Left ventricle myocardium inferior (tissue), 1 donor: ENCODE measurements around the gene MAPKBP1. TPM values are rescaled to one million over a fixed set of nuclear protein-coding genes. Genes with fewer than 3 reads are reported as not detected.

Experiments
- DNase-seq: peaks from one replicate; pipeline ENCODE4 v3.0.0-alpha.2; 2020
- H3K27ac ChIP-seq: fragments of 200-600 bp; replicated peaks from 2 replicates; pipeline ENCODE4 v1.8.0; 2021
- H3K27me3 ChIP-seq: fragments of 200-600 bp; 2 replicates; pipeline ENCODE4 v1.8.0; 2021; ENCODE audit warnings: low read depth
- H3K36me3 ChIP-seq: fragments of 200-600 bp; 2 replicates; pipeline ENCODE4 v1.8.0; 2021
- H3K4me1 ChIP-seq: fragments of 200-600 bp; 2 replicates; pipeline ENCODE4 v1.8.0; 2021
- H3K4me3 ChIP-seq: fragments of 200-600 bp; 2 replicates; pipeline ENCODE4 v1.8.0; 2021; ENCODE audit warnings: mild to moderate bottlenecking, moderate library complexity
- H3K9me3 ChIP-seq: fragments of 200-600 bp; replicated peaks from 2 replicates; pipeline ENCODE4 v1.8.0; 2021
- intact Hi-C: fragments of 100-400 bp; cut with micrococcal nuclease; formaldehyde crosslinking; loops from one replicate; pipeline ENCODE4 v1.11.0; 2022
- total RNA-seq: library from RNA; stranded (reverse); fragmentation: NEBNext Ultra II Directional; extraction: Animal tissue kit (Norgen Biotek cat#: 25700); gene quantifications from one replicate; pipeline ENCODE4 v1.2.1, GENCODE V29; 2021
- TF ChIP-seq, protein P1 (sequence below): fragments of 200-600 bp; IDR thresholded peaks from 2 replicates; pipeline ENCODE4 v1.8.0; 2021; ENCODE audit warnings: antibody characterized with exemption, mild to moderate bottlenecking, borderline replicate concordance
- donor health status: DM: no; HTN: yes; CAD: no; lungs with severe emphysema.

Gene MAPKBP1
- total RNA-seq, 1 donor from 2014 or later, result 13.6 TPM

DNA sequence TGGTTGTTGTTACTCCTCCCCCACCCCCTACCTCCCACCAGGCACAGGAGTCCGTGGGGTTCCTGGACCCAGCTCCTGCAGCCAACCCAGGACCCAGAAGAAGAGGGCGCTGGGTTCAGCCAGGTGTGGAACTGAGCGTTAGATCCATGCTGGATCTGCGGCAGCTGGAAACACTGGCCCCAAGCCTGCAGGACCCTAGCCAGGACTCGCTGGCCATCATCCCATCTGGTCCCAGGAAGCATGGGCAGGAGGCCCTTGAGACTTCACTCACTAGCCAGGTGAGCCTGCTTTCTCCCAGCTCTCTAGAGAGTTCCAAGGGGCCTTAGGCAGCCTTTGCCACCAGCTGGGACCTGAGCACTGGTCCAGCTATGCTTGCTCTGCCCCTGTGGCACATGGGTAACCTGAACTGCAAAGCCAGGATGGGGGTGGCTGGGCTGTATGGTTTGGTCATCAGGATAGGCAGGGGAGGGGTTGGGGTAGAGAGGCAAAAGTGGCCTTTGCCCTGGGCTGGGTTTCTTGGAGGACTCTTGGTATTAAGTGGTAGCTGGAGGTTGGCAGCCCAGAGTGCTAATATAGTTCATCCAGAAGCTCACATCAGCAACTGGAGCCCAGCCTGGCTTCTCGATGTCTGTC, 46.6 kb downstream of the MAPKBP1 start:
- TF ChIP-seq, protein P1, sequence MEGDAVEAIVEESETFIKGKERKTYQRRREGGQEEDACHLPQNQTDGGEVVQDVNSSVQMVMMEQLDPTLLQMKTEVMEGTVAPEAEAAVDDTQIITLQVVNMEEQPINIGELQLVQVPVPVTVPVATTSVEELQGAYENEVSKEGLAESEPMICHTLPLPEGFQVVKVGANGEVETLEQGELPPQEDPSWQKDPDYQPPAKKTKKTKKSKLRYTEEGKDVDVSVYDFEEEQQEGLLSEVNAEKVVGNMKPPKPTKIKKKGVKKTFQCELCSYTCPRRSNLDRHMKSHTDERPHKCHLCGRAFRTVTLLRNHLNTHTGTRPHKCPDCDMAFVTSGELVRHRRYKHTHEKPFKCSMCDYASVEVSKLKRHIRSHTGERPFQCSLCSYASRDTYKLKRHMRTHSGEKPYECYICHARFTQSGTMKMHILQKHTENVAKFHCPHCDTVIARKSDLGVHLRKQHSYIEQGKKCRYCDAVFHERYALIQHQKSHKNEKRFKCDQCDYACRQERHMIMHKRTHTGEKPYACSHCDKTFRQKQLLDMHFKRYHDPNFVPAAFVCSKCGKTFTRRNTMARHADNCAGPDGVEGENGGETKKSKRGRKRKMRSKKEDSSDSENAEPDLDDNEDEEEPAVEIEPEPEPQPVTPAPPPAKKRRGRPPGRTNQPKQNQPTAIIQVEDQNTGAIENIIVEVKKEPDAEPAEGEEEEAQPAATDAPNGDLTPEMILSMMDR, result no peak
- Histone ChIP-seq H3K27ac (no peak overlapping the region), H3K27me3 (no peaks in the 10 kb centered on the region), H3K9me3 (no peaks in the 10 kb centered on the region), H3K4me3 (no peak overlapping the region), H3K4me1 (no peaks in the 10 kb centered on the region), H3K36me3 (peaks cover 86% of the 10 kb centered on the region)
- intact Hi-C loops, result no loop called here
- DNase-seq, result no peak

- intact Hi-C loops, result no loop called here
- no peak for DNase-seq
- TF ChIP-seq, protein P1, result no peak
- Histone ChIP-seq H3K9me3 (no peaks in the 10 kb centered on the region), H3K27ac (no peak overlapping the region), H3K27me3 (no peaks in the 10 kb centered on the region), H3K4me1 (no peaks in the 10 kb centered on the region), H3K4me3 (no peak overlapping the region), H3K36me3 (peaks cover 77% of the 10 kb centered on the region)
Measured at GRCh38 chr15:41821831-41822230, 47.5 kb downstream of the MAPKBP1 start.

GRCh38 chr15:41822471-41822870, 48.2 kb downstream of the MAPKBP1 start:
- Histone ChIP-seq H3K36me3 (peaks cover 72% of the 10 kb centered on the region), H3K9me3 (no peaks in the 10 kb centered on the region), H3K27ac (no peak overlapping the region), H3K27me3 (no peaks in the 10 kb centered on the region), H3K4me3 (no peak overlapping the region), H3K4me1 (peaks cover 5% of the 10 kb centered on the region)
- TF ChIP-seq, protein P1, result no peak
- intact Hi-C loops, result no loop called here
- no peak for DNase-seq

- H3K27ac ChIP-seq, result no peak overlapping the region
- TF ChIP-seq, protein P1, result peak; percentile 9
- H3K4me1 ChIP-seq, result peaks cover 8% of the 10 kb centered on the region
- no peaks in the 10 kb centered on the region for H3K9me3 ChIP-seq
- H3K4me3 ChIP-seq, result no peak overlapping the region
- DNase-seq, result no peak
- intact Hi-C loops, result no loop called here
- H3K36me3 ChIP-seq, result peaks cover 67% of the 10 kb centered on the region
- no peaks in the 10 kb centered on the region for H3K27me3 ChIP-seq
Measured at GRCh38 chr15:41822957-41823356, 48.7 kb downstream of the MAPKBP1 start.

DNA sequence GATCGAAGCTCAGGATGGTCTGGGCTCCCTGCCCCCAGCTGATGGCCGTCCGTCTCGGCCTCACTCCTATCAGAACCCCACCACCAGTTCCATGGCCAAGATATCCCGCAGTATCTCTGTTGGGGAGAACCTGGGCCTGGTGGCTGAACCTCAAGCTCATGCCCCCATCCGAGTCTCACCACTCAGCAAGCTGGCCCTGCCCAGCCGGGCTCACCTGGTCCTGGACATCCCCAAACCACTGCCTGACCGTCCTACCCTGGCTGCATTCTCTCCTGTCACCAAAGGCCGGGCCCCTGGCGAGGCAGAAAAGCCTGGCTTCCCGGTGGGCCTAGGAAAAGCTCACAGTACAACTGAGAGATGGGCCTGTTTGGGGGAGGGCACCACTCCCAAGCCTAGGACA, 49.2 kb downstream of the MAPKBP1 start:
- no peak for DNase-seq
- H3K4me3 ChIP-seq, result no peak overlapping the region
- peaks cover 13% of the 10 kb centered on the region for H3K4me1 ChIP-seq
- H3K36me3 ChIP-seq, result peaks cover 61% of the 10 kb centered on the region
- H3K27me3 ChIP-seq, result no peaks in the 10 kb centered on the region
- intact Hi-C loops, result no loop called here
- H3K27ac ChIP-seq, result no peak overlapping the region
- TF ChIP-seq, protein P1, result no peak
- no peaks in the 10 kb centered on the region for H3K9me3 ChIP-seq
